ENCODE measurements around the gene ADGRB3. TPM values are rescaled to one million over a fixed set of nuclear protein-coding genes. Genes with fewer than 3 reads are reported as not detected.
"Not testable (repeated sequence)": the region's sequence is repeated elsewhere in the genome, so short reads cannot be mapped to it uniquely, and the experiment has no call there.

ADGRB3 gene
- polyA plus RNA-seq, 1 donor, result 0.76 TPM

- DNase-seq (ENCODE audit: low read depth), result no peak
These were observed 103.0 kb downstream of the ADGRB3 start for GRCh38 chr6:68738039-68738438.

- DNase-seq (ENCODE audit: low read depth), result no peak
These were observed 105.9 kb downstream of the ADGRB3 start for GRCh38 chr6:68740828-68741500.

- DNase-seq (ENCODE audit: low read depth), result no peak
These were observed 106.7 kb downstream of the ADGRB3 start for GRCh38 chr6:68741501-68742386.

GRCh38 chr6:68743099-68743498, 108.0 kb downstream of the ADGRB3 start:
- DNase-seq (ENCODE audit: low read depth), result no peak

GRCh38 chr6:68744376-68744775, 109.3 kb downstream of the ADGRB3 start:
- DNase-seq (ENCODE audit: low read depth), result not testable (repeated sequence)

- DNase-seq (ENCODE audit: low read depth), result no peak
These were observed 111.3 kb downstream of the ADGRB3 start for GRCh38 chr6:68746376-68746775.

- no peak for DNase-seq (ENCODE audit: low read depth)
These were observed 112.2 kb downstream of the ADGRB3 start for GRCh38 chr6:68747110-68747790.

GRCh38 chr6:68747832-68748231, 112.8 kb downstream of the ADGRB3 start:
- not testable (repeated sequence) for DNase-seq (ENCODE audit: low read depth)

GRCh38 chr6:68754681-68755213, 119.7 kb downstream of the ADGRB3 start:
- DNase-seq (ENCODE audit: low read depth), result no peak

GRCh38 chr6:68756454-68757375, 121.6 kb downstream of the ADGRB3 start:
- DNase-seq (ENCODE audit: low read depth), result no peak

- DNase-seq (ENCODE audit: low read depth), result no peak
These were observed 122.7 kb downstream of the ADGRB3 start for GRCh38 chr6:68757821-68758220.

GRCh38 chr6:68758559-68758958, 123.5 kb downstream of the ADGRB3 start:
- no peak for DNase-seq (ENCODE audit: low read depth)

- DNase-seq (ENCODE audit: low read depth), result no peak
These were observed 125.4 kb downstream of the ADGRB3 start for GRCh38 chr6:68760485-68760884.

GRCh38 chr6:68760941-68761676, 126.0 kb downstream of the ADGRB3 start:
- DNase-seq (ENCODE audit: low read depth), result no peak

- no peak for DNase-seq (ENCODE audit: low read depth)
These were observed 126.9 kb downstream of the ADGRB3 start for GRCh38 chr6:68761985-68762384.

- no peak for DNase-seq (ENCODE audit: low read depth)
These were observed 136.3 kb downstream of the ADGRB3 start for GRCh38 chr6:68771426-68771825.

- DNase-seq (ENCODE audit: low read depth), result no peak
These were observed 139.8 kb downstream of the ADGRB3 start for GRCh38 chr6:68774843-68775242.

GRCh38 chr6:68776354-68776753, 141.3 kb downstream of the ADGRB3 start:
- DNase-seq (ENCODE audit: low read depth), result no peak

- DNase-seq (ENCODE audit: low read depth), result no peak
These were observed 142.9 kb downstream of the ADGRB3 start for GRCh38 chr6:68777956-68778355.

GRCh38 chr6:68778356-68779020, 143.4 kb downstream of the ADGRB3 start:
- peak; percentile 56 for DNase-seq (ENCODE audit: low read depth)

Measured in forelimb muscle (tissue), 1 donor.